Mesothelial cell of epicardium (in vitro differentiated cells): ENCODE results near the gene OR8B4. TPM values are rescaled to one million over a fixed set of nuclear protein-coding genes. Genes with fewer than 3 reads are reported as not detected.

Experiments used
- DNase-seq, 2 experiments: peaks; one replicate each; pipeline ENCODE4 v3.0.0; 2021; ENCODE audit warnings: low spot score in 2 of 2; ENCODE audit not compliant: unreplicated experiment in 2 of 2
- H3K27ac Mint-ChIP-seq: 2 replicates; pipeline ENCODE4 v1.8.0; 2021; ENCODE audit warnings: mixed read lengths
- H3K27me3 Mint-ChIP-seq: 2 replicates; pipeline ENCODE4 v1.8.0; 2021; ENCODE audit warnings: low read depth, mixed read lengths
- H3K36me3 Mint-ChIP-seq: 2 replicates; pipeline ENCODE4 v1.8.0; 2021; ENCODE audit warnings: mixed read lengths
- H3K4me1 Mint-ChIP-seq: 2 replicates; pipeline ENCODE4 v1.8.0; 2021; ENCODE audit warnings: mixed read lengths
- H3K4me3 Mint-ChIP-seq: 2 replicates; pipeline ENCODE4 v1.8.0; 2021; ENCODE audit warnings: mild to moderate bottlenecking, moderate library complexity, mixed read lengths
- H3K9me3 Mint-ChIP-seq: 2 replicates; pipeline ENCODE4 v1.8.0; 2021; ENCODE audit warnings: mixed read lengths
- total RNA-seq: library from RNA; stranded (reverse); gene quantifications from 3 replicates; pipeline ENCODE4 v1.2.1, GENCODE V29; 2021
- TF ChIP-seq, protein P1 (sequence below): fragments of 200-600 bp; sonication (generic); IDR thresholded peaks from one replicate; pipeline ENCODE4 v1.5.0; 2021; ENCODE audit warnings: antibody characterized with exemption; ENCODE audit not compliant: unreplicated experiment

OR8B4 gene
- total RNA-seq, 1 donor from 2014 or later = not detected

DNA sequence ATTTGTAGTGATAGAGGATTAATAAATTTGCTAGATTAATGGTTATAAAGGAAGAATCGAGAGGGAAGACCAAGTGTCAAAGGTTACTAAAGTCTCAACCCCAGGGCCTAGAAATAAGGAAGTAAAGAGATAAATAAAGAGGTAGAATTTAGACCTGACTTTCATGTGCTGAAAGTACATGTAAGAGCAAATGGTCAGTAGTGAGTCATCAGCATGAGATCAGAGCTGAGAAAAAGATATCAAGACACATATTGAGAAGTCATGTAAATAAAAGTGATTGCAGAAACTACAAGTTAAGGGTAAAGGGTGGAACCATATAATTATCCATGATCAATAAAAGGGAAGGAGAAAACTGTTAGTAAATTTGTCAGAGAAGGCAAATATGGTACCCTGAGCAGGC lies 22.2 kb upstream of the OR8B4 start:
- no peak for DNase-seq
- Mint-ChIP-seq H3K4me1 (no peaks in the 10 kb centered on the region), H3K36me3 (no peaks in the 10 kb centered on the region), H3K9me3 (peaks cover 21% of the 10 kb centered on the region), H3K4me3 (no peak overlapping the region), H3K27ac (no peak overlapping the region), H3K27me3 (peaks cover 15% of the 10 kb centered on the region)
- TF ChIP-seq, protein P1, sequence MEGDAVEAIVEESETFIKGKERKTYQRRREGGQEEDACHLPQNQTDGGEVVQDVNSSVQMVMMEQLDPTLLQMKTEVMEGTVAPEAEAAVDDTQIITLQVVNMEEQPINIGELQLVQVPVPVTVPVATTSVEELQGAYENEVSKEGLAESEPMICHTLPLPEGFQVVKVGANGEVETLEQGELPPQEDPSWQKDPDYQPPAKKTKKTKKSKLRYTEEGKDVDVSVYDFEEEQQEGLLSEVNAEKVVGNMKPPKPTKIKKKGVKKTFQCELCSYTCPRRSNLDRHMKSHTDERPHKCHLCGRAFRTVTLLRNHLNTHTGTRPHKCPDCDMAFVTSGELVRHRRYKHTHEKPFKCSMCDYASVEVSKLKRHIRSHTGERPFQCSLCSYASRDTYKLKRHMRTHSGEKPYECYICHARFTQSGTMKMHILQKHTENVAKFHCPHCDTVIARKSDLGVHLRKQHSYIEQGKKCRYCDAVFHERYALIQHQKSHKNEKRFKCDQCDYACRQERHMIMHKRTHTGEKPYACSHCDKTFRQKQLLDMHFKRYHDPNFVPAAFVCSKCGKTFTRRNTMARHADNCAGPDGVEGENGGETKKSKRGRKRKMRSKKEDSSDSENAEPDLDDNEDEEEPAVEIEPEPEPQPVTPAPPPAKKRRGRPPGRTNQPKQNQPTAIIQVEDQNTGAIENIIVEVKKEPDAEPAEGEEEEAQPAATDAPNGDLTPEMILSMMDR = no peak

GRCh38 chr11:124445646-124446150 lies 21.0 kb upstream of the OR8B4 start, which contains the start of gene OR8B8:
OR8B8 (minus strand) TSS chr11:124445696; CDS start chr11:124441085, 4,611 bp downstream.
- no peak within 1 kb of the TSS for H3K27ac Mint-ChIP-seq
- H3K36me3 Mint-ChIP-seq = no peaks in the 10 kb centered on the region
- TF ChIP-seq, protein P1 = no peak
- H3K9me3 Mint-ChIP-seq = peaks cover 13% of the 10 kb centered on the region
- no peak within 1 kb of the TSS for H3K4me3 Mint-ChIP-seq
- peaks cover 12% of the 10 kb centered on the region for H3K27me3 Mint-ChIP-seq
- no peak for DNase-seq
- no peaks in the 10 kb centered on the region for H3K4me1 Mint-ChIP-seq

GRCh38 chr11:124442847-124443246 lies 18.2 kb upstream of the OR8B4 start:
- Mint-ChIP-seq H3K4me3 (no peak overlapping the region), H3K27ac (no peak overlapping the region), H3K4me1 (no peaks in the 10 kb centered on the region), H3K27me3 (peaks cover 32% of the 10 kb centered on the region), H3K9me3 (no peaks in the 10 kb centered on the region), H3K36me3 (no peaks in the 10 kb centered on the region)
- DNase-seq = no peak
- TF ChIP-seq, protein P1 = no peak

- Mint-ChIP-seq H3K27ac (no peak overlapping the region), H3K9me3 (no peaks in the 10 kb centered on the region), H3K4me3 (no peak overlapping the region), H3K4me1 (no peaks in the 10 kb centered on the region), H3K27me3 (peaks cover 32% of the 10 kb centered on the region), H3K36me3 (no peaks in the 10 kb centered on the region)
- TF ChIP-seq, protein P1 = no peak
- DNase-seq = no peak
Observed at GRCh38 chr11:124442442-124442841, 17.8 kb upstream of the OR8B4 start.

- Mint-ChIP-seq H3K9me3 (no peaks in the 10 kb centered on the region), H3K27ac (no peak overlapping the region), H3K4me1 (no peaks in the 10 kb centered on the region), H3K4me3 (no peak overlapping the region), H3K27me3 (peaks cover 38% of the 10 kb centered on the region), H3K36me3 (no peaks in the 10 kb centered on the region)
- no peak for DNase-seq
- TF ChIP-seq, protein P1 = no peak
Observed at GRCh38 chr11:124441519-124441918, 16.8 kb upstream of the OR8B4 start.

GRCh38 chr11:124441081-124441480 lies 16.4 kb upstream of the OR8B4 start:
- peaks cover 42% of the 10 kb centered on the region for H3K27me3 Mint-ChIP-seq
- H3K27ac Mint-ChIP-seq = no peak overlapping the region
- TF ChIP-seq, protein P1 = no peak
- no peaks in the 10 kb centered on the region for H3K4me1 Mint-ChIP-seq
- no peaks in the 10 kb centered on the region for H3K9me3 Mint-ChIP-seq
- H3K36me3 Mint-ChIP-seq = no peaks in the 10 kb centered on the region
- no peak overlapping the region for H3K4me3 Mint-ChIP-seq
- no peak for DNase-seq
